ENCODE measurements around the gene SLC5A3.
A peak's percentile ranks its signal among the peaks of the same experiment; 100 is the strongest.

SLC5A3 gene

GRCh38 chr21:34071683-34072082 lies 1.7 kb upstream of the SLC5A3 start:
- DNase-seq (ENCODE audit: low spot score): no peak

GRCh38 chr21:34072145-34073031 lies 990 bp upstream of the SLC5A3 start:
- DNase-seq (ENCODE audit: low spot score): no peak

GRCh38 chr21:34073749-34074282 lies 438 bp downstream of the SLC5A3 start:
- peak; percentile 49 for DNase-seq (ENCODE audit: low spot score)

- DNase-seq (ENCODE audit: low spot score): no peak
These were observed 1.1 kb downstream of the SLC5A3 start for GRCh38 chr21:34074283-34075090.

GRCh38 chr21:34075091-34075425 lies 1.7 kb downstream of the SLC5A3 start:
- DNase-seq (ENCODE audit: low spot score): no peak

GRCh38 chr21:34075760-34076660 lies 2.6 kb downstream of the SLC5A3 start:
- DNase-seq (ENCODE audit: low spot score): no peak

- no peak for DNase-seq (ENCODE audit: low spot score)
These were observed 3.5 kb downstream of the SLC5A3 start for GRCh38 chr21:34076835-34077234.

- no peak for DNase-seq (ENCODE audit: low spot score)
These were observed 4.5 kb downstream of the SLC5A3 start for GRCh38 chr21:34077888-34078287.

GRCh38 chr21:34078915-34079314 lies 5.5 kb downstream of the SLC5A3 start:
- no peak for DNase-seq (ENCODE audit: low spot score)

- DNase-seq (ENCODE audit: low spot score): no peak
These were observed 7.3 kb downstream of the SLC5A3 start for GRCh38 chr21:34080710-34081109.

GRCh38 chr21:34082769-34083168 lies 9.4 kb downstream of the SLC5A3 start:
- DNase-seq (ENCODE audit: low spot score): no peak

- DNase-seq (ENCODE audit: low spot score): no peak
These were observed 10.0 kb downstream of the SLC5A3 start for GRCh38 chr21:34083357-34083756.

- no peak for DNase-seq (ENCODE audit: low spot score)
These were observed 11.8 kb downstream of the SLC5A3 start for GRCh38 chr21:34085129-34085528.

- DNase-seq (ENCODE audit: low spot score): no peak
These were observed 13.5 kb downstream of the SLC5A3 start for GRCh38 chr21:34086887-34087306.

GRCh38 chr21:34088752-34089151 lies 15.4 kb downstream of the SLC5A3 start:
- DNase-seq (ENCODE audit: low spot score): no peak

- no peak for DNase-seq (ENCODE audit: low spot score)
These were observed 17.7 kb downstream of the SLC5A3 start for GRCh38 chr21:34091032-34091431.

GRCh38 chr21:34091607-34092006 lies 18.2 kb downstream of the SLC5A3 start:
- no peak for DNase-seq (ENCODE audit: low spot score)

- DNase-seq (ENCODE audit: low spot score): no peak
These were observed 19.0 kb downstream of the SLC5A3 start for GRCh38 chr21:34092262-34092921.

- no peak for DNase-seq (ENCODE audit: low spot score)
These were observed 19.7 kb downstream of the SLC5A3 start for GRCh38 chr21:34093083-34093482.

GRCh38 chr21:34094949-34095348 lies 21.6 kb downstream of the SLC5A3 start:
- DNase-seq (ENCODE audit: low spot score): no peak

- no peak for DNase-seq (ENCODE audit: low spot score)
These were observed 24.1 kb downstream of the SLC5A3 start for GRCh38 chr21:34097442-34097841.
